ENCODE measurements around the gene TSSK2. TPM values are rescaled to one million over a fixed set of nuclear protein-coding genes. Genes with fewer than 3 reads are reported as not detected.

The TSSK2 gene
- total and polyA plus RNA-seq, 2 of the 8 experiments (the other 6 are each of a cell fraction or from before 2014, with no cell fraction given): not detected

- TF ChIP-seq CHD2 (IDR thresholded peaks at IDR 0.05; ENCODE audit: low read length): no peak
Observed at GRCh38 chr22:19094393-19094997, 36.6 kb upstream of the TSSK2 start (continued).

Measured in H1 (cell line).